ENCODE measurements around the gene PALLD.

- TF ChIP-seq GATA3 (IDR thresholded peaks at IDR 0.05; ENCODE audit: low read depth, low read length), result no peak
- no peak for TF ChIP-seq GATA2 (IDR thresholded peaks at IDR 0.05; ENCODE audit: low read depth, low read length)
Observed at GRCh38 chr4:168524897-168525296, 28.0 kb downstream of the PALLD start.
